Ascending aorta (tissue), 2 donors: ENCODE measurements around the gene ISY1. TPM values are rescaled to one million over a fixed set of nuclear protein-coding genes. Genes with fewer than 3 reads are reported as not detected.
"Not testable (repeated sequence)": the region's sequence is repeated elsewhere in the genome, so short reads cannot be mapped to it uniquely, and the experiment has no call there.

Source experiments
- DNase-seq, 2 donors: peaks; one replicate each; pipeline ENCODE4 v3.0.0-alpha.2; 2019; ENCODE audit warnings: low spot score in 2 of 2
- H3K27ac ChIP-seq, 2 donors: fragments of 200-600 bp; sonication (generic); one replicate each; pipeline ENCODE4 v1.5.1; 2016 to 2017; ENCODE audit warnings: mild to moderate bottlenecking in 1 of 2
- H3K27me3 ChIP-seq: fragments of 200-600 bp; sonication (generic); one replicate; pipeline ENCODE4 v1.5.1; 2017
- H3K36me3 ChIP-seq, 2 donors: fragments of 200-600 bp; sonication (generic); one replicate each; pipeline ENCODE4 v1.5.1; 2016
- H3K4me1 ChIP-seq, 2 donors: fragments of 200-600 bp; sonication (generic); one replicate each; pipeline ENCODE4 v1.5.1; 2016 to 2017; ENCODE audit warnings: mild to moderate bottlenecking in 1 of 2
- H3K4me3 ChIP-seq, 2 donors: fragments of 200-600 bp; sonication (generic); one replicate each; pipeline ENCODE4 v1.5.1; 2016 to 2017; ENCODE audit warnings: mild to moderate bottlenecking in 1 of 2
- H3K9me3 ChIP-seq, 2 donors: fragments of 200-600 bp; sonication (generic); one replicate each; pipeline ENCODE4 v1.5.1; 2016
- intact Hi-C: fragments of 100-400 bp; cut with DNase I; formaldehyde crosslinking; loops from one replicate; pipeline ENCODE4 v1.15.1; 2023
- total RNA-seq: library from RNA; depleted of rRNA; stranded (reverse); fragments of >200 nt; gene quantifications from one replicate; pipeline ENCODE4 v1.1.0, GENCODE V29; 2016
- TF ChIP-seq, protein P1 (sequence below), 3 experiments: fragments of 200-600 bp in 2 of 3; fragments of 450-650 bp in 1 of 3; sonication (generic) in 2 of 3; IDR thresholded peaks; one replicate each; pipeline ENCODE4 v1.5.1; 2016 to 2019; ENCODE audit warnings: antibody characterized with exemption in 3 of 3, mild to moderate bottlenecking in 1 of 3, moderate library complexity in 1 of 3

The ISY1 gene
- total RNA-seq, 1 donor from 2014 or later = 22.5 TPM

GRCh38 chr3:129114455-129114854, 46.4 kb downstream of the ISY1 start:
- no peak overlapping the region for H3K27ac ChIP-seq
- no peak for DNase-seq
- H3K9me3 ChIP-seq = no peaks in the 10 kb centered on the region
- intact Hi-C loops = no loop called here
- no peaks in the 10 kb centered on the region for H3K27me3 ChIP-seq
- H3K36me3 ChIP-seq = peaks cover 8 to 32% of the 10 kb centered on the region in 2 donors
- no peak overlapping the region for H3K4me3 ChIP-seq
- H3K4me1 ChIP-seq = peaks cover 2 to 11% of the 10 kb centered on the region in 2 donors
- TF ChIP-seq, protein P1, sequence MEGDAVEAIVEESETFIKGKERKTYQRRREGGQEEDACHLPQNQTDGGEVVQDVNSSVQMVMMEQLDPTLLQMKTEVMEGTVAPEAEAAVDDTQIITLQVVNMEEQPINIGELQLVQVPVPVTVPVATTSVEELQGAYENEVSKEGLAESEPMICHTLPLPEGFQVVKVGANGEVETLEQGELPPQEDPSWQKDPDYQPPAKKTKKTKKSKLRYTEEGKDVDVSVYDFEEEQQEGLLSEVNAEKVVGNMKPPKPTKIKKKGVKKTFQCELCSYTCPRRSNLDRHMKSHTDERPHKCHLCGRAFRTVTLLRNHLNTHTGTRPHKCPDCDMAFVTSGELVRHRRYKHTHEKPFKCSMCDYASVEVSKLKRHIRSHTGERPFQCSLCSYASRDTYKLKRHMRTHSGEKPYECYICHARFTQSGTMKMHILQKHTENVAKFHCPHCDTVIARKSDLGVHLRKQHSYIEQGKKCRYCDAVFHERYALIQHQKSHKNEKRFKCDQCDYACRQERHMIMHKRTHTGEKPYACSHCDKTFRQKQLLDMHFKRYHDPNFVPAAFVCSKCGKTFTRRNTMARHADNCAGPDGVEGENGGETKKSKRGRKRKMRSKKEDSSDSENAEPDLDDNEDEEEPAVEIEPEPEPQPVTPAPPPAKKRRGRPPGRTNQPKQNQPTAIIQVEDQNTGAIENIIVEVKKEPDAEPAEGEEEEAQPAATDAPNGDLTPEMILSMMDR (IDR thresholded peaks at IDR 0.05) = no peak

GRCh38 chr3:129112308-129113052, 48.4 kb downstream of the ISY1 start:
- DNase-seq = no peak
- Histone ChIP-seq H3K4me3 (no peak overlapping the region), H3K27ac (no peak overlapping the region), H3K27me3 (no peaks in the 10 kb centered on the region), H3K36me3 (peaks cover 10 to 35% of the 10 kb centered on the region in 2 donors), H3K4me1 (no peaks in the 10 kb centered on the region), H3K9me3 (no peaks in the 10 kb centered on the region)
- intact Hi-C loops = no loop called here
- TF ChIP-seq, protein P1 (IDR thresholded peaks at IDR 0.05) = no peak

DNA sequence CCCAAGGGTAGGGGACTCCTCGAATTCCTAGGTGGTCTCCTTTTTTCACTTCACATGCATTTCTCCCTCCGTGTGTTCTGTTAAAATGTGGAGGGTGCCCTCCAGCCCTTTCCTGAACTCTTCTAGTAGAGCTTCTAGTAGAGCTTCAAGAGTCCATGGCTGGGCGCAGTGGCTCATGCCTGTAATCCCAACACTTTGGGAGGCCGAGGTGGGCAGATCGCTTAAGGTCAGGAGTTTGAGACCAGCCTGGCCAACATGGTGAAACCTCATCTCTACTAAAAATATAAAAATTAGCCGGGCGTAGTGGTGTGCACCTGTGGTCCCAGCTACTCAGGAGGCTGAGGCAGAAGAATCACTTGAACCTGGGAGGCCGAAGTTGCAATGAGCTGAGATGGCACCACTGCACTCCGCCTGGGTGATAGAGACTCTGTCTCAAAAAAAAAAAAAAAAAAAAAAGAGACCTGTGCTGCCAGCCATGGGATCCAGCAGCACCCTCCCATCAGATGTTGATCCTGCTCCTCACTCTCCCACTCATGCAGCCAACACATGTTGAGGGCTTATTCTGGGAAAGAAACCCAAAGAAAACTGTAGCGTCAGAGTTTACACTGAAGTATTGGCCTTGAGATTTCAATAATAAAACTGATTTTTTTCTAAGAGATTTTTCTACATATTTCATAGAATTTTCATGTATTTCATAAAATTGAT, 49.6 kb downstream of the ISY1 start:
- H3K4me3 ChIP-seq, H3K27me3 ChIP-seq, H3K4me1 ChIP-seq, H3K9me3 ChIP-seq, DNase-seq, H3K27ac ChIP-seq, intact Hi-C loops: not testable (repeated sequence)
- H3K36me3 ChIP-seq = peaks cover 10 to 37% of the 10 kb centered on the region in 2 donors

DNA sequence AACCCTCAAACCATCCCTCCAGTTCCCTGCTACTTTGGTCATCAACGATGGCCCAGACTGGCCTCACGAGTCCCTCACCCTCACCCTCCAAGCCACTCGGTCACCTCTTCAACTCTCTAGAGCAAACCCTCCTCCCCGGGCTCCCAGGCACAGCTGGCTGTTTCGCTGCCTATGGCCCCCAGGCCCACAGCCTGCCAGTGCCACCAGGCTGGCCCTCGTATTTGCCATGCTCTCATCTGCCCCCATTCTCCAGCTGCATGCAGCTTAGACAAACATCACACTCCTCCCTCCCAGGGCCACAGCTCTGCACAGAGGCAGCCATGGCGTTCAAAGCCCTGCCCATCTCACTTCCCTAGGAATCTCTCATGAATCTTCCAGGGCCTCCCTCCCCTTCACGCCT, 53.1 kb downstream of the ISY1 start:
- no peaks in the 10 kb centered on the region for H3K9me3 ChIP-seq
- H3K36me3 ChIP-seq = peaks cover 10 to 23% of the 10 kb centered on the region in 2 donors
- H3K27ac ChIP-seq = no peak overlapping the region
- DNase-seq = no peak
- TF ChIP-seq, protein P1 (IDR thresholded peaks at IDR 0.05) = no peak
- peaks cover 0 to 5% of the 10 kb centered on the region in 2 donors for H3K4me1 ChIP-seq
- intact Hi-C loops = no loop called here
- no peak overlapping the region for H3K4me3 ChIP-seq
- no peaks in the 10 kb centered on the region for H3K27me3 ChIP-seq

DNA sequence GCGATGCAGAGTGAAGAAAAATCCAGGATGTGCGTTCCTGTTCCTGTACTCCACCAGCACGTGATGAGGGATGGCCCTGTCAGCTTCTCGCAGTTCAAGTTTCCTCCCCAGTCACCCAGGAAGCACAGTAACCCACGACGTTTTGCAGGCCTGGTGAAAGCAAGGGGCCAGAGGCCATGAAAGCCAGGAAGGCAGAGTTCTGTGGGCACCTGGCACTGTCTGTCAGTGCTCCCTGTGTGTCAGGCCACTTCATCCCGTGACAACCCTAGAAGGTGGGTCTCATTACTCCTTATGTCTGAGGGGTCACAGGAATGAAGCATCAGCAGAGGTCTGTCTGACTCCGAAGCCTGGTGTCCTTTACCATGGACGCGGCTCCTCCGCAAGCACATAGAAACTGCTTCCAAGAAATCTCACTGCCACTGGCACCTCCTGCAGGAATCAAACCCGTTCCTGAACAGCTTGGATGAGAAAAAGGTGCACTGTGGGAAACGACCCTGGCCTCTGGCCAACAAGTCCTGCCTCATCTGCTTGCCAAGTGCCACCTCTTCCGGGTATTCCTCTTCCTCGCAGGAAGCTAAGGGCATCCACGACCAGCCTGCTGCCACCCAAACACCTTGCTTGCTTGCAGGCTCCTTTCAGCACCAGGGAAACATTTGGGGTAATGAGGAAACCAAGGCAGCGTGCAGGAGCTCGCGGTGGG, 53.8 kb downstream of the ISY1 start:
- intact Hi-C loops = no loop called here
- peaks cover 10 to 23% of the 10 kb centered on the region in 2 donors for H3K36me3 ChIP-seq
- TF ChIP-seq, protein P1 (IDR thresholded peaks at IDR 0.05) = no peak

DNA sequence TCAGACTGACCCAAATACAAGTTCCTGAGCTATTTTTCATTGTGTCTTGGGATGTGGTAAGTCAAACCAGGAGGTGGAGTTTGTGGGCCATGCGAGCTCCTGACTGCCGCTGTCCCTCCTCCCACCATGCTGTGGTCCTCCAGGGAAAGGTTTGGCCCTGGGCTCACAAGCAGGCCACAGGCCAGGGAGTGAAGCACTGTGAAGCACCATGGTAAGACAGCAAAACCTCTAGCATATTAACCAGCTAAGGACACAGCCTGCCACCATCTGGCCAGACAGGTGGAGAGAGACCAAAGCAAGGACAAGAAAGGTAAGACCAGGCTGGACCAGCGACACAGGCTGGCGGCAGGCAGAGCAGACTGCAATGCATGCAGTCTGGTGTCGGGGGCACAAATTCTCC, 54.5 kb downstream of the ISY1 start:
- DNase-seq = no peak
- Histone ChIP-seq H3K4me1 (peaks cover 0 to 5% of the 10 kb centered on the region in 2 donors), H3K27me3 (no peaks in the 10 kb centered on the region), H3K36me3 (peaks cover 6 to 23% of the 10 kb centered on the region in 2 donors), H3K9me3 (no peaks in the 10 kb centered on the region), H3K4me3 (no peak overlapping the region), H3K27ac (no peak overlapping the region)
- TF ChIP-seq, protein P1 (IDR thresholded peaks at IDR 0.05) = no peak
- intact Hi-C loops = no loop called here

More for the DNA sequence above, 53.8 kb downstream of the ISY1 start:
- Histone ChIP-seq H3K9me3 (no peaks in the 10 kb centered on the region), H3K27ac (no peak overlapping the region), H3K27me3 (no peaks in the 10 kb centered on the region), H3K4me3 (no peak overlapping the region), H3K4me1 (peaks cover 0 to 5% of the 10 kb centered on the region in 2 donors)
- DNase-seq = no peak
